Measurements from ENCODE around the gene KDM4B.

- no peak for TF ChIP-seq CTCF (IDR thresholded peaks at IDR 0.05)
- no peak for TF ChIP-seq POLR2A (IDR thresholded peaks at IDR 0.05)
Measured at GRCh38 chr19:5200844-5201243, 231.9 kb downstream of the KDM4B start.
